ENCODE results near the gene TTLL11. TPM values are rescaled to one million over a fixed set of nuclear protein-coding genes. Genes with fewer than 3 reads are reported as not detected.

The TTLL11 gene, protein sequence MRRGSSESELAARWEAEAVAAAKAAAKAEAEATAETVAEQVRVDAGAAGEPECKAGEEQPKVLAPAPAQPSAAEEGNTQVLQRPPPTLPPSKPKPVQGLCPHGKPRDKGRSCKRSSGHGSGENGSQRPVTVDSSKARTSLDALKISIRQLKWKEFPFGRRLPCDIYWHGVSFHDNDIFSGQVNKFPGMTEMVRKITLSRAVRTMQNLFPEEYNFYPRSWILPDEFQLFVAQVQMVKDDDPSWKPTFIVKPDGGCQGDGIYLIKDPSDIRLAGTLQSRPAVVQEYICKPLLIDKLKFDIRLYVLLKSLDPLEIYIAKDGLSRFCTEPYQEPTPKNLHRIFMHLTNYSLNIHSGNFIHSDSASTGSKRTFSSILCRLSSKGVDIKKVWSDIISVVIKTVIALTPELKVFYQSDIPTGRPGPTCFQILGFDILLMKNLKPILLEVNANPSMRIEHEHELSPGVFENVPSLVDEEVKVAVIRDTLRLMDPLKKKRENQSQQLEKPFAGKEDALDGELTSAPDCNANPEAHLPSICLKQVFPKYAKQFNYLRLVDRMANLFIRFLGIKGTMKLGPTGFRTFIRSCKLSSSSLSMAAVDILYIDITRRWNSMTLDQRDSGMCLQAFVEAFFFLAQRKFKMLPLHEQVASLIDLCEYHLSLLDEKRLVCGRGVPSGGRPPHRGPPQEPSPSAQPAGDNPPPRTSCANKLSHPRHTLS
- 3.0 and 7.0 TPM in 2 replicates for total RNA-seq (2014; rRNA removed; shearing (Covaris generic))

DNA sequence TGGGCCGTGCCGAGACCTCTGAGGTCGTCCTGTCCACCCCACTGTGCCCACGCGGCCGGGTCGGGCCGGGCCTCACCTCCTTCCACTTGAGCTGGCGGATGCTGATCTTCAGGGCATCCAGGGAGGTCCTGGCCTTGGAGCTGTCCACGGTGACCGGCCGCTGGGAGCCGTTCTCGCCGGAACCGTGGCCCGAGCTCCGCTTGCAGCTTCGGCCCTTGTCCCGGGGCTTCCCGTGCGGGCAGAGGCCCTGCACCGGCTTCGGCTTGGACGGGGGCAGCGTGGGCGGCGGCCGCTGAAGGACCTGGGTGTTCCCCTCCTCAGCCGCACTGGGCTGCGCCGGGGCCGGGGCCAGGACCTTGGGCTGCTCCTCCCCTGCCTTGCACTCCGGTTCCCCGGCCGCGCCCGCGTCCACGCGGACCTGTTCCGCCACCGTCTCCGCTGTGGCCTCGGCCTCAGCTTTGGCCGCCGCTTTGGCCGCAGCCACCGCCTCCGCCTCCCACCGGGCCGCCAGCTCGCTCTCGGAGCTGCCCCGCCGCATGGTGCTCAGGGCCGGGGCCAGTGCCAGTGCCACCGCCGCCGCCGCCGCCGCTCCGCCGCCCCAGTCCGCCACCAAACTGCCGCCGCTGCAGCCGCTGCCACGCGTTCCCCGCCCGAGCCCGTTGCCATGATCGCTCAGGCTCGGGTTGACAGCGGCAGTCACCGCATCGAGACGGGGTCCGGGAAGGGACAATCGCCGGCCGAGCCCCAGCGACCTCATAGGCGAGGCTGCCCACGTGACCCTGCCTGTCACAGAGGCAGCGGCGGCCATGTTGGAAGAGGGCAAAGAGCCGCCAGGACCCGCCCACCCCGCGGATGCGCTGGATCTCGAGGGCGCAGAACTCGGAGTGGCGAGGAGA lies at the start of gene TTLL11:
TSS of gene TTLL11 (minus strand) at position 698 of the 896 bp plus-strand sequence. CDS start at position 538, 160 bp downstream.
- in situ Hi-C loops (cut with HindIII; ENCODE audit: low sequenced_read_pairs) = no loop called here
- peak; percentile 93 for DNase-seq (ENCODE audit: low spot score)

DNA sequence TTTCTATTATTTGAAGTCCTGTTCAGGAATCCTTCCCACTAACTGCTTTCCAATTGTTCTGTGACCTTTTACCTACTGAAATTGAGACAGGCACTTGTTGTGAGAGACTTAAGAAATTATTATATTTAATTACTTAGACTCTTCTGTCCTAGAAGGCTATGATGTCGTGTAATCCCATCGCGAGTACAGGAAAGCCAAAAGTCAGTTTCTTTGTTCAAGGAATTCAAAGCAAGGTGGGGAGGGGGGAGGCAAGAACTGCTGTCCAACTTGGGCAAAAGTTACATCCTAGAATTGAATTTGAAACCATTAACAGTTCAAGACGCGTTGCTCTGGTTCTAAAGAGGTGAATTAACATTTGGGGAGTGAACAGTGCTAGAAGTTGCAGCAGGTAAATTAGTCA lies 48.6 kb upstream of the TTLL11 start:
- DNase-seq (ENCODE audit: low spot score) = no peak
- in situ Hi-C loops (cut with HindIII; ENCODE audit: low sequenced_read_pairs) = no loop called here

DNA sequence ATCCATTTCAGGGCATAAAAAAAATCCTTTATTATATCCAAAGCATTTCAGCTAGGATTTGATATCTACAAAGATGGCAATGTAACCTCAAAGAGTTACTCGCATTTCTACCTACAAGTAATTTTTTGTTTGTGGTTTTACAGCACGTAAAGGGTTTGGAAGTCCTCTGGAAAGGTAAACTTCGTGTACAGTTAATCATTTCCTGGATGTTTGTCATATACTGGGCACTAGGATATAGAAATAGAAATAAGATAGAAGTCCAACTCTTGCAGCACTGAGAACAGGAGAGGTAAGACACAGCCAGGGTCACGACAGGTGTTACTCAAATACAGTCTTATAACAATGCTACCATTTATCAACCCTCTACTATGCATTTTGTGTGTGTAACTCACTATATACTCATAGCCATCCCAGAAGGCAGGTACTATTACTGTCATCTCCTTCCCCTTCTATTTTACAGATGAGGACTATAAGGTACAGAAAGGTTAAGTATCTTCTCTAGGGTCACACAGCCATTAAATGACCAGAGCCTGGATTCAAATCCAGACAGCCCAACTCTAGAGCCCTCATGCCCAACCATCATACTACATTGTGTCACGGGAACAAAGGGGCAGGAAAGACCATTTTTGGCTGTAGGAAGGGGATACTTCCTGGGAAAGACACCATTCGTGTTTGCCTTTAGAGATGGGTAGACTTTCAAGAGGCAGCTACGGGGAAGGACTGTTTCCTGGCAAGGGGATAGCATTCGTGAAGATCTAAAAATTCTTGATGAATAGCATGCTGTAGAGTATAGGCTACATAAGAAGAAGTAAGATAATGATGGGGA lies 47.5 kb upstream of the TTLL11 start:
- DNase-seq (ENCODE audit: low spot score) = no peak
- in situ Hi-C loops (cut with HindIII; ENCODE audit: low sequenced_read_pairs) = no loop called here

DNA sequence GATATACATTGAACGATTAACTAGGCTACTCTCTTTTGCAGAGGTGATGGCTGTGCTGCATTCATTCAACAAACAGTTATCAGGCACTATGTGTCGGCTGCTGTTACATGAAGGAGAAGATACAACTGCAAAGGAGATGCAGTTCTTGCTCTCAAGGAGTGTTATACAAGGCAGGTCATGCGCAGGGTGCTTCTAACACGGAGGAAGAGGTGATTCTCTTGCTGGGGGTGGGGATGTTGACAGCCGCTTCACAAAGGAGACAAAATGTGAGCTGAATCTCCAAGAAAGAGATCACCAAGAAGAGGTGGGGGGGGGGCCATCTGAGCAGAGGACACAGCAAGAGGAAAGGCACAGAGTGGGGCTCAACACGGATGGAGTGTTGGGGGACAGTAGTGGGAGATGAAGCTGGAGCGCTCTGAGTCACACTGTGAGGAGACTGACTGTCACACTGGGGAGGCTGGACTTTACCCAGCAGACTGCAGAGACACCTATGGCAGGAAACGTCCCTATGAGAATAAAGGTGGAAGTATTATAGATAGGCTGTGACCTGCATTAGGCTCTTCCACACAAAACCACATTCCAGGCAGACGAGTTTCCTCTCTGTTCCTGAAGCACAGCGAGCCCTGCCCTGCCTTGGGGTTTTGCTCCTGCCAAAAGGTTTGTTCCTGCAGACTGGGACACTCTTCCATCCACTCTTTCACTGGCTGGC lies 45.6 kb upstream of the TTLL11 start:
- no peak for DNase-seq (ENCODE audit: low spot score)
- in situ Hi-C loops (cut with HindIII; ENCODE audit: low sequenced_read_pairs) = no loop called here

DNA sequence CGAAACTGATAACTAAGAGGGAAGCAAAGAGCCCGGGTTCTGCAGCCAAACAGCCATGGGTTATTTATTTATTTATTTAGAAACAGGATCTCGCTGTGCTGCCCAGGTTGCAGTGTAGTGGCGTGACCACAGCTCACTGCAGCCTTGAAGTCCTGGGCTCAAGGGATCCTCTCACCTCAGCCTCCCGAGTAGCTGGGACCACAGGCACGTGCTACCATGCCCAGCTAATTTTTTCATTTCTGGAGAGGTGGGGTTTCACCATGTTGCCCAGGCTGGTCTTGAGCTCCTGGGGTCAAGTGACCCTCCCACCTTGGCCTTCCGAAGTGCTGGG lies 42.4 kb upstream of the TTLL11 start:
- in situ Hi-C loops (cut with HindIII; ENCODE audit: low sequenced_read_pairs) = no loop called here
- no peak for DNase-seq (ENCODE audit: low spot score)

DNA sequence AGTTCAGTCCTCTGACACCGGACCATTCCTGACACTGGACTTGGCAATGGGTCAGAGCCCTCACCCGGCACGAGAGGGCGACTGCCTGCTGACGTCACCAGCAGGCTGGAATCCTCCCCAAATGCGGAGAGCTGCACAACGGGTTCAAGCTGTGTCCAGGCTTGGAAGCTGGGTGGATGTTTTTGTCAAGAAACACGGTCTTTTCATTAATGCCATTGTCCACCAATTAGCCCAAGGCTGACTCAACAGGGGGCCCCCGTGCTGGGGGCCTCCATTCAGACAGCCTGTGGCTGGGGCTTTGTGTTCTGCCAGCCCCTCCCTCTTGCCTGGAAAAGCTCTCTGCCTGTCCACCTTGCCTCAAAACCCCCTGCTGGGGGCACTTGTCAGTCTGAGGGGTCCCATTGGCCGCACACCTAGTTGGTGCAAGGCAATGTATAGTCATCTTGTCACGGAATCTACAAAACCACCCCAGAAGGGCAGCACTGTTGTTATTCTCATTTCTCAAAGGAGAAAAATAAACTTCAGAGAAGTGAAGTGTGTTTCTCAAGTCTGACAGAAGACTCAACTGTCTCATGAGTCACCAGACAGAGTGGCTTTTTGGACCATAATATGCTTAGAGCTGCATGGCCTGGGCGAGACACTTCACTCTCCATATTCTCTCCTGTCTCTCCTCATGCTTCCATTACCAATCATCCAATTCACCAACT lies 41.9 kb upstream of the TTLL11 start:
- in situ Hi-C loops (cut with HindIII; ENCODE audit: low sequenced_read_pairs) = no loop called here
- no peak for DNase-seq (ENCODE audit: low spot score)

DNA sequence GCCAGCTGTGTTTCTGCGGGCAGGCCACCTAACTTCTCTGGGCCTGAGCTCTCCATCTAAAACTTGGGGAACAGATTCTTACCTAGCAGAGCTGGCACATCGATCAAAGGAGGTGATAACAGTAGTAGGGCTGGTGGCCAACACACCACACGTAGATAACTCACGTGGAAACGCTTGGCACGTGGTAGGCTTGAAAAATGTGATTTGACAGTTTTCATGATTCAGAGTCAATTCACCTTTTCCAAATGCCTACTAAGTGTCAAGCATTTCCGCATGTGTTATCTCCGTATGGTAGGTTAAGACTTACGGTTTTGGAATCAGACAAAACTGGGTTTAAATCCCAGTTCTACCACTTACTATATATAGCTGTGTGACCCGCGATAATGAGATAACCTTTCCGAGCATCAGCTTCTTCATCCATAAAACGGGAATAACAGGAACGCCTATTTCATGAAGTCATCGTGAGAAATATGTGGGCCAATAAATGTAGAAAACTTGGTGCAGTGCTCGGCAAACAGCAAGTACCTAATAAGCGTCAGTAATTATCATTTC lies 41.0 kb upstream of the TTLL11 start:
- in situ Hi-C loops (cut with HindIII; ENCODE audit: low sequenced_read_pairs) = no loop called here
- no peak for DNase-seq (ENCODE audit: low spot score)

DNA sequence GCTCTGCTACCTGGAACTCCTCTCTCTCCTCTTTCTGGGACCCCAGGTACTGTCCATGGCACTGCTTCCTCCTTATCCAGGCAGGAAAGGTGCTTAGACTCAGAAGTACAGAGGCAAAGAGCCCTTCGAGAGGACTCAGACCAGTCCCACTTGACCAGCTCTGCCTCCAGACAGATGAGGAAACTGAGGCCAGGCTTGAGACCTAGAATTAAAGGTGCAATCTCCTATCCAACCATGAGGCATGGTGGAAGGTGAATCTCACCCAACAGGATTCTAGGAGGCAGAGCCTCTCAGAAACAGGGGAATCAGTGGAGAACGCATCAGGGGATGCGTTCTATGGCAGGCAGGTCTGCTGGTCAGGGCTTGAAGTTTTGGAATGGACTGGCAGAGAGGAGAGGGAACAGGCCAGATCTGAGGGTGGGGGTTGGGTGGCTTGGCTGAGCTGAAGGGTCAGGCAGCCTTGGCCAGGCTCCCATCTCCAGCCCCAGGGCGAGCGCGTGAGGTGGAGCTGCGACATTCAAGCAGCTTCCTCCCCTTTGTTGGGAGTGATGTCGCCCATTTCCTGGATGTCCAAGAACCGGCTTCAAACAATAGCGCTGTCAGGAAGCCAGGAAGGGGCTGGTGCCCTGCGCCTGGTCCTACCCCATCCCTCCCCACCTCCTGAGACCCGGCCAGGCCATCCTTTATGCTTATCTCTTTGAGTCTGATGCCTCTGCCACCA lies 40.3 kb upstream of the TTLL11 start:
- in situ Hi-C loops (cut with HindIII; ENCODE audit: low sequenced_read_pairs) = no loop called here
- no peak for DNase-seq (ENCODE audit: low spot score)

DNA sequence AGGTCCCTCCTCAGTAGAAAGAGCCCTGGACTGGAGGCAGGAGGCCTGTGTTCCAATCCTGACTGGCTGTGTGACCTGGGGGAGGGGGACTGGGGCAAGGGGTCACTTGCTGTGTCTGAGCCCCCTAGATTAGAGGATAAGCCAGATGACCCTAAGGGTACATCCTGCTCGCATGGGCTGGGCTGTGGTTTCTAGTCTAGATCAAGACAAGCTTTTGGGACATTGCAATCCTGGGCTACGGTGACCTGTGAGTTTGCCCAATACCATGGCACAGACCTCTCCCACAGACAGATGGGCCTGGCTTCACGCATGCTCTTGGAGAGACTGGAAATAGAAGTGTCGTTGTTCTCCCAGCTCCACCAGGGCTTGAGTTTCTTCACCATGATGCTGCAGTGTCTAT lies 39.4 kb upstream of the TTLL11 start:
- DNase-seq (ENCODE audit: low spot score) = no peak
- in situ Hi-C loops (cut with HindIII; ENCODE audit: low sequenced_read_pairs) = no loop called here

DNA sequence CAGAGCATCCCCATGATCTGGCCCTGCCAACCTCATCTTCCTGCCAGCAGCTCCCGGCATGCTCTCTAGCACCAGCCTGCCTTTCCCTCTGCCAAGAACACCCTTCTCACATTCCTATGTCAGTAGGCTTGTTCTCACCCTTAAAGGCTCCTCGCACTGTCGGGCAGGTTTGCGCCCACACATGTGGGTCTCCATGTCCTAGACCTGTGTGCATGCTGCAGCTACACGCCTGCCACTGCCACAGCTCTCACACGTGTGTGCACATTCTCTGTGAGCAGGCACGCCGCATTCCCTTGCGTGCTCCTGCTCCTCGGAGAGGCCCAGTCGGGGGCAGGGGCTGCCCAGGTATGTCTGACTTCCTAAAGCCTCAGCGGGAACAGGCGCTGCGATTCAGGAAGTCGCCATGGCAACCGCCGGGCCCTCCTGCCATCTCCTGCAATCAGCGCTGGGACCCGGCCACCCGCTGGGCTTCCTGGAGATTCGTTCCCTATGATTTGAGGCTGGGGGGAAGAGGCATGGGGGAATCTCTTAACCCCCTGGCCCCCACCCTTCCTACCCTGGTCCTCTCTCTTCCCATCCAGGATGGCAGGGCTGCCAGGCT lies 38.4 kb upstream of the TTLL11 start:
- DNase-seq (ENCODE audit: low spot score) = peak; percentile 84
- in situ Hi-C loops (cut with HindIII; ENCODE audit: low sequenced_read_pairs) = no loop called here

DNA sequence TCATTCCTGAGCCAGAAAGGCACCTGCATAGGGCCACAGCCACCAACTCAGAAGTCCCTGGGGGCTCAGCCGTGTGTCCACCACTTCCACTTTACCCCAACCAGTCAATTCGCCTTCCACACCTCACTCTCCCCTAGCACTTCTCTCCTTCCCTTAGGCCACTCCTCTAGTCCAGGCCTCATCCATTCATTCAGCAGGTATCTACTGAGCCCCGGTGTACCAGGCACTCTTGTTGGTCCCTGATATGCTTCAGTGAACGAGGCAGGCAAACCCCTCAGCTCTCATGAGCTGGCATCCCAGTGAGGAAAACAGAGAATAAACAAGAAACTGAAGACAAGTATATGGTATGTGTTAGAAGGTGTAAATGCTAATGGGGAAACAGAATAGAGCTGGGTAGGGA lies 37.7 kb upstream of the TTLL11 start:
- DNase-seq (ENCODE audit: low spot score) = no peak
- in situ Hi-C loops (cut with HindIII; ENCODE audit: low sequenced_read_pairs) = no loop called here

DNA sequence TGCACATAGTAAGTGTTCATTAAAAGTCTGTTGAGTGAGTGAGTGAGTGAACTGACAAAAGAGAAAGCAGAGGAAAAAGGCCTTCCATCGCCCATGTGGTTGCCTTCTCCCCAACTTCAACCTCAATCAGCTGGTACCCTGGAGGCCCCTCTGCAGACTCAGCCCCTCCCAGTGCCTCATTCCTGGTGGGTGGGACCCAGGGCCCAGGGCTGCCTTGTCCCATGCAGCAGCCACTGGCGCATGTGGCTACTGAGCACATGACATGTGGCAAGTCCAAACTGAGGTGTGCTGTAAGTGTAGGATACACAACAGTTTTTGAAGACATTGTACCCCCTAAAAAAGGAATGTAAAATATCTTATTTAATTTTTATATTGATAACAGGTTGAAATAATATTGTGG lies 36.9 kb upstream of the TTLL11 start:
- in situ Hi-C loops (cut with HindIII; ENCODE audit: low sequenced_read_pairs) = no loop called here
- no peak for DNase-seq (ENCODE audit: low spot score)

DNA sequence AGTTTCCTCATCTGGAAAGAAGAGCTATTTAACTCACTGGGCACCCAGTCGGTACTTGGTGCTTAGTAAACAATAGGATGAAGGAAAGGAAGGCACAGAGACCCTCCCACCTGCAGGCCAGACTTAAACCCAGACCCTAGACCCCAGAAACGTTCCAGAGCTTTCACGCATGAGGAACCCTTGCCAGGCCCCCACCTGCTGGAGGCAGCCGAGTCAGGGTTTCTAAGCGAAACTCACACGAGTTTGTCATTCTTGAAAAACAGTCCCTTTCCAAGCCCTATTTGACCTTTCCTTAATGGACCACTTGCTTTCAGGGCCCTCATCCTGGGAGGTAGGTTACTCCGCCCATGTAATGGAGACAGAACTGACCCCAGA lies 35.8 kb upstream of the TTLL11 start:
- in situ Hi-C loops (cut with HindIII; ENCODE audit: low sequenced_read_pairs) = no loop called here
- DNase-seq (ENCODE audit: low spot score) = no peak

DNA sequence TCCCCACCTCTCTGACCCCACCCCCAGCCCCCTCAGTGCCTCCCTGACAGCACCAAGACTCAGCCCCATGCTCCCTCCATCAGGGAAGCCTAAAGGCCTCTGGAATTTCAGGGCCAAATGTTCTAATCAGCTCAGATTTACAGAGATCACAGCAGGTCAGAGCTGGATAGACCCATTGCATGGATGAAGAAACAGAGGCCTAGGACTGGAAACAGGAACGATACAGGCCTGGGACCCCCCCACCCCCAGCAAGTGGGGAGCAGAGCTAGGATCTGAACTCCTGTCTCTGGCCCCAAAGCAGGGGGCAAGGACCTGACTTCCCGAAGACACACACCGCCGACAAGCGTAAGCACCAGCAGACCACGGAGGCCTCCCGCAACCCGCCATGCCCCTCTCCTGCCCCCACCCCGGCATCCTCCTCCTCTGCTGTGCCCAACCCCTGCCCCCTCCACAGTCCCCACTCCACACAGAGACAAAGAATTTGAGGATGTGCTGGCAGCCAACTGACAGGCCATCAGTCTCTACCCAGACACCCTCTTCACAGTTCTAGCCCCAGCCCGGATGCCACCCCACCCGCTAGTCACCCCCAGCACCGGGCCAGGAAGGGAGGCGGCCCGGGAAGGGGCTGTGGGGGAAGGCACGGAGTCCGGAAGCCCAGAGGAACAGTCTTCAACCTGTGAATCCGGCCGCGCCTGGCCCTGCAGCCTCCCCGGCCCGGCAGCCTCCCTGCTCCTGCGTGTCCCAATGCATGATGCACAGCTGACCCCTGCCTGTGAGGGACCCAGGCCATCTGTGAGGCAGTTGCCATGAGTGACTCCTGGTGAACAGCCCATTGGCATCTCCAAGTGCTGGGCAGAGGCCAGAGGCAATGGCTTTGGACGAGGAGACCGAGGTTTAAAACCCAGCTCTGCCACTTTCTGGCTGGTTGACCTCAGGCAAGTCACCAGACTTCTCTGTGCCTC lies 35.2 kb upstream of the TTLL11 start:
- in situ Hi-C loops (cut with HindIII; ENCODE audit: low sequenced_read_pairs) = no loop called here
- DNase-seq (ENCODE audit: low spot score) = no peak

DNA sequence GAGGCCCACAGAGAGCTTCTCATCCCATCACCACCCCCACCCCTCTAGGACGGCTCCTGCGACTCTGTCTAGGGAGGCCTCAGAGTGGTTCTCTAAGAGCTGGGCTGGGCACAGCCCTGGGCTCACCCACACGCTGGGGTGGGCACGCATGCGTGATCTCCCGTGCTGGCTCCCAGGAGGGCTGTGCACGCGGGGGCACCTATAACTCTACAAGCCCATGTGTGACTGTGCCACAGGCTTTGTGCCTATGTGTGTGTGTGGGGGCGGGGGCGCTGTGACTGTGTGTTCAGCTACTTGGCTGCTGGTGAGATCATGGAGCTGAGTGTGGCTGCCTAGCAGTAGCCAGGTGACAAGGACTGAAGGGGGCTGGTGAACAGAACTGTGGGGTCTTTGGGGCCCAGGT lies 34.3 kb upstream of the TTLL11 start:
- DNase-seq (ENCODE audit: low spot score) = no peak
- in situ Hi-C loops (cut with HindIII; ENCODE audit: low sequenced_read_pairs) = no loop called here
